IMR-90 (cell line): Measurements from ENCODE around the gene GPC6.

Experiments
- BHLHE40 ChIP-seq: fragments of 150-350 bp; IDR thresholded peaks from 2 replicates; pipeline ENCODE4 v1.6.1; 2016; ENCODE audit warnings: mild to moderate bottlenecking, low read depth, low read length
- CEBPB ChIP-seq: IDR thresholded peaks from 2 replicates; pipeline ENCODE4 v1.6.1; 2012; ENCODE audit warnings: low read depth, low read length, improper control_type of control experiment
- CHD1 ChIP-seq: IDR thresholded peaks from 2 replicates; pipeline ENCODE4 v1.6.1; 2012; ENCODE audit warnings: low read depth, low read length, improper control_type of control experiment
- CTCF ChIP-seq: conservative IDR thresholded peaks from 2 replicates; pipeline ENCODE4 v1.5.1; 2012; ENCODE audit warnings: mild to moderate bottlenecking, low read depth, low read length, improper control_type of control experiment
- ELK1 ChIP-seq: fragments of 150-350 bp; IDR thresholded peaks from 2 replicates; pipeline ENCODE4 v1.6.1; 2016; ENCODE audit warnings: low read depth, mild to moderate bottlenecking, low read length, moderate library complexity, borderline replicate concordance
- MAZ ChIP-seq: IDR thresholded peaks from 2 replicates; pipeline ENCODE4 v1.6.1; 2012; ENCODE audit warnings: low read depth, mild to moderate bottlenecking, low read length, improper control_type of control experiment, moderate library complexity, borderline replicate concordance
- MXI1 ChIP-seq: IDR thresholded peaks from 2 replicates; pipeline ENCODE4 v1.6.1; 2012; ENCODE audit warnings: low read depth, mild to moderate bottlenecking, low read length, moderate library complexity, borderline replicate concordance
- POLR2A ChIP-seq: IDR thresholded peaks from 2 replicates; pipeline ENCODE4 v1.6.1; 2012; ENCODE audit warnings: mild to moderate bottlenecking, low read depth, low read length
- RAD21 ChIP-seq: IDR thresholded peaks from 2 replicates; pipeline ENCODE4 v1.6.1; 2012; ENCODE audit warnings: low read length, improper control_type of control experiment
- RCOR1 ChIP-seq: IDR thresholded peaks from 2 replicates; pipeline ENCODE4 v1.6.1; 2012; ENCODE audit warnings: mild to moderate bottlenecking, low read length, improper control_type of control experiment; ENCODE audit not compliant: insufficient replicate concordance
- RFX5 ChIP-seq: IDR thresholded peaks from 2 replicates; pipeline ENCODE4 v1.8.0; 2012; ENCODE audit warnings: low read depth, mild to moderate bottlenecking, low read length, moderate library complexity
- SMC3 ChIP-seq: fragments of 150-350 bp; IDR thresholded peaks from 2 replicates; pipeline ENCODE4 v1.6.1; 2016; ENCODE audit warnings: low read depth, mild to moderate bottlenecking, antibody characterized with exemption, low read length, moderate library complexity
- USF2 ChIP-seq: fragments of 150-350 bp; IDR thresholded peaks from 2 replicates; pipeline ENCODE4 v1.6.1; 2017; ENCODE audit warnings: mild to moderate bottlenecking, antibody characterized with exemption, low read length, low read depth

GRCh38 chr13:94014461-94014860 is 787.9 kb downstream of the GPC6 start:
- TF ChIP-seq CTCF (no peak), RFX5 (no peak), CEBPB (no peak), SMC3 (no peak), POLR2A (no peak), MXI1 (no peak), BHLHE40 (no peak), ELK1 (no peak), RAD21 (no peak), RCOR1 (no peak), CHD1 (no peak), USF2 (no peak), MAZ (no peak)
